ENCODE data around the gene SAMD4B.

SAMD4B gene

GRCh38 chr19:39306075-39306474 lies 36.1 kb upstream of the SAMD4B start:
- no peak overlapping the region for H3K9ac ChIP-seq (ENCODE audit: low read length)
- no peaks in the 10 kb centered on the region for H4K20me1 ChIP-seq (ENCODE audit: insufficient read depth, low read length)
- TF ChIP-seq EZH2 (IDR thresholded peaks at IDR 0.05; ENCODE audit: borderline replicate concordance, low read length), result no peak
- TF ChIP-seq, protein P1, sequence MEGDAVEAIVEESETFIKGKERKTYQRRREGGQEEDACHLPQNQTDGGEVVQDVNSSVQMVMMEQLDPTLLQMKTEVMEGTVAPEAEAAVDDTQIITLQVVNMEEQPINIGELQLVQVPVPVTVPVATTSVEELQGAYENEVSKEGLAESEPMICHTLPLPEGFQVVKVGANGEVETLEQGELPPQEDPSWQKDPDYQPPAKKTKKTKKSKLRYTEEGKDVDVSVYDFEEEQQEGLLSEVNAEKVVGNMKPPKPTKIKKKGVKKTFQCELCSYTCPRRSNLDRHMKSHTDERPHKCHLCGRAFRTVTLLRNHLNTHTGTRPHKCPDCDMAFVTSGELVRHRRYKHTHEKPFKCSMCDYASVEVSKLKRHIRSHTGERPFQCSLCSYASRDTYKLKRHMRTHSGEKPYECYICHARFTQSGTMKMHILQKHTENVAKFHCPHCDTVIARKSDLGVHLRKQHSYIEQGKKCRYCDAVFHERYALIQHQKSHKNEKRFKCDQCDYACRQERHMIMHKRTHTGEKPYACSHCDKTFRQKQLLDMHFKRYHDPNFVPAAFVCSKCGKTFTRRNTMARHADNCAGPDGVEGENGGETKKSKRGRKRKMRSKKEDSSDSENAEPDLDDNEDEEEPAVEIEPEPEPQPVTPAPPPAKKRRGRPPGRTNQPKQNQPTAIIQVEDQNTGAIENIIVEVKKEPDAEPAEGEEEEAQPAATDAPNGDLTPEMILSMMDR (IDR thresholded peaks at IDR 0.05; ENCODE audit: low read length), result no peak
- H2AFZ ChIP-seq (ENCODE audit: low read length), result no peak overlapping the region
- H3K9me2 ChIP-seq (ENCODE audit: low read depth, low read length), result no peaks in the 10 kb centered on the region
- peaks cover 5% of the 10 kb centered on the region for H3K4me1 ChIP-seq (ENCODE audit: insufficient read depth, low read length, severe bottlenecking)
- H3K4me3 ChIP-seq (ENCODE audit: low read depth, low read length, poor library complexity, severe bottlenecking), result no peak overlapping the region
- no peak overlapping the region for H3K4me2 ChIP-seq (ENCODE audit: low read length)
- H3K27me3 ChIP-seq (ENCODE audit: insufficient read depth, low read length), result no peaks in the 10 kb centered on the region
- no peak overlapping the region for H3K27ac ChIP-seq (ENCODE audit: low read depth, low read length, poor library complexity, severe bottlenecking)
- no peaks in the 10 kb centered on the region for H3K9me3 ChIP-seq (ENCODE audit: low read length)
- no peaks in the 10 kb centered on the region for H3F3A ChIP-seq (ENCODE audit: insufficient read depth, low read length)
- no peaks in the 10 kb centered on the region; the same call in 1 of the 2 replicates for H3K36me3 ChIP-seq (ENCODE audit: insufficient read depth, low read length)
- no peaks in the 10 kb centered on the region for H3K79me2 ChIP-seq (ENCODE audit: insufficient read depth, low read length)

GRCh38 chr19:39307046-39307821 lies 35.0 kb upstream of the SAMD4B start:
- TF ChIP-seq EZH2 (IDR thresholded peaks at IDR 0.05; ENCODE audit: borderline replicate concordance, low read length), result no peak
- TF ChIP-seq, protein P1 (IDR thresholded peaks at IDR 0.05; ENCODE audit: low read length), result no peak
- no peak overlapping the region for H3K4me3 ChIP-seq (ENCODE audit: low read depth, low read length, poor library complexity, severe bottlenecking)
- H3K9me2 ChIP-seq (ENCODE audit: low read depth, low read length), result no peaks in the 10 kb centered on the region
- no peaks in the 10 kb centered on the region for H3K9me3 ChIP-seq (ENCODE audit: low read length)
- no peak overlapping the region for H3K4me2 ChIP-seq (ENCODE audit: low read length)
- no peak overlapping the region for H2AFZ ChIP-seq (ENCODE audit: low read length)
- H4K20me1 ChIP-seq (ENCODE audit: insufficient read depth, low read length), result no peaks in the 10 kb centered on the region
- H3F3A ChIP-seq (ENCODE audit: insufficient read depth, low read length), result no peaks in the 10 kb centered on the region
- no peaks in the 10 kb centered on the region for H3K79me2 ChIP-seq (ENCODE audit: insufficient read depth, low read length)
- H3K27me3 ChIP-seq (ENCODE audit: insufficient read depth, low read length), result no peaks in the 10 kb centered on the region
- no peak overlapping the region for H3K9ac ChIP-seq (ENCODE audit: low read length)
- peaks cover 6% of the 10 kb centered on the region for H3K4me1 ChIP-seq (ENCODE audit: insufficient read depth, low read length, severe bottlenecking)
- H3K36me3 ChIP-seq (ENCODE audit: insufficient read depth, low read length), result no peaks in the 10 kb centered on the region; the same call in 1 of the 2 replicates
- no peak overlapping the region for H3K27ac ChIP-seq (ENCODE audit: low read depth, low read length, poor library complexity, severe bottlenecking)

DNA sequence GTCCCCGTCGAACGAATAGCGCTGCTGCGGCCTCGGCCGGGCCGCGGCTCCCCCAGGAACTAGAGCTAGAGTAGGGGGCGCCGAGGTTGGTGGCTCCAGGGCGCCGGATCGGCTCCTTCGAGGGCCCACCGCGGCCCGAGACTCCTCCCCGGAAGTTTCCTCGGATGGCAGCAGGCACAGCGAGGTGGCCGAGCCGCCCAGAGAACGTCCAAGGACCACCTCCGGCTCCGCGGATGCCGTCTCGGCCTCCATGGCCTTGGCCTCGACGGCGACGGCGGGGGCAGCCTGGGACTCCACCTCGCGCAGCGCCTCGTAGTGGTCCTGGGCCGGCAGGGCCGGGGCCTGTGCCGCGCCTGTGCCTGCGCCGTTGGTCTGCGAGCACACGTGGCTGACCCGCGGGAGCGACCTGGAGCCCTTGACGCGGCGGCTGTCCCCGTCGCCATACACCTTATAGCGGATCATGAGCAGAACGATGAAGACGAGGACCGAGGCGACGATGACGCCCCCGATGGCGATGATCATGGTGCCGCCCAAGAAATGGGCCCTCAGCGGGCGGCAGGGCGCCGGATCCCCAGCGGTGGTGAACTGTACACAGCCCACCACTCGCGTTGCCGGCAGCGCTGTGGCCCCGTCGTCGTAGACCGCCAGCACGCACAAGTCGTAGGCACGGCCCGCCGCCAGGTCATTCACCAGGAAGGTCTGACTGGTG lies 34.2 kb upstream of the SAMD4B start:
- Histone ChIP-seq H3K9ac (ENCODE audit: low read length) (no peak overlapping the region), H3K4me3 (ENCODE audit: low read depth, low read length, poor library complexity, severe bottlenecking) (no peak overlapping the region), H3K9me2 (ENCODE audit: low read depth, low read length) (no peaks in the 10 kb centered on the region), H2AFZ (ENCODE audit: low read length) (no peak overlapping the region), H3K4me1 (ENCODE audit: insufficient read depth, low read length, severe bottlenecking) (peaks cover 6% of the 10 kb centered on the region), H3K36me3 (ENCODE audit: insufficient read depth, low read length) (no peaks in the 10 kb centered on the region; the same call in 1 of the 2 replicates), H4K20me1 (ENCODE audit: insufficient read depth, low read length) (no peaks in the 10 kb centered on the region), H3F3A (ENCODE audit: insufficient read depth, low read length) (no peaks in the 10 kb centered on the region), H3K4me2 (ENCODE audit: low read length) (no peak overlapping the region), H3K27me3 (ENCODE audit: insufficient read depth, low read length) (no peaks in the 10 kb centered on the region), H3K9me3 (ENCODE audit: low read length) (no peaks in the 10 kb centered on the region), H3K79me2 (ENCODE audit: insufficient read depth, low read length) (no peaks in the 10 kb centered on the region), H3K27ac (ENCODE audit: low read depth, low read length, poor library complexity, severe bottlenecking) (no peak overlapping the region)
- TF ChIP-seq, protein P1 (IDR thresholded peaks at IDR 0.05; ENCODE audit: low read length), result no peak
- no peak for TF ChIP-seq EZH2 (IDR thresholded peaks at IDR 0.05; ENCODE audit: borderline replicate concordance, low read length)
